SK-N-SH (cell line): ENCODE results near the gene CNTN4. TPM values are rescaled to one million over a fixed set of nuclear protein-coding genes. Genes with fewer than 3 reads are reported as not detected.

Source experiments
- CTCF ChIA-PET: fragments of 300-600, 350-600 bp; formaldehyde crosslinking; extraction: SDS; loops from one replicate; lab custom pipeline; 2021; lab: Yijun Ruan, JAX
- POLR2A ChIA-PET: fragments of 350-600 bp; sonication (Branson Sonifier 250); formaldehyde crosslinking; extraction: SDS; loops from one replicate; lab custom pipeline; 2020; ENCODE audit warnings: antibody characterized with exemption, inconsistent platforms; lab: Yijun Ruan, JAX
- DNase-seq: peaks from one replicate; pipeline ENCODE4 v3.0.0; 2012
- H2AFZ ChIP-seq: fragments of 200-600 bp; sonication (generic); 2 replicates; pipeline ENCODE4 v1.8.1; 2016; ENCODE audit warnings: antibody characterized with exemption, mild to moderate bottlenecking, low read depth
- H3F3A ChIP-seq: fragments of 200-600 bp; sonication (generic); replicated peaks from 2 replicates; pipeline ENCODE3; 2016; ENCODE audit warnings: antibody characterized with exemption, mild to moderate bottlenecking; ENCODE audit not compliant: insufficient read depth
- H3K27ac ChIP-seq, 2 experiments: fragments of 200-500 bp in 1 of 2; fragments of 200-600 bp in 1 of 2; sonication (Bioruptor generic) in 1 of 2; sonication (generic), shearing (Covaris generic) in 1 of 2; 2 replicates each; pipeline versions ENCODE4 v1.5.1 to v1.6.1; 2014 to 2016; ENCODE audit warnings: low read depth in 2 of 2, inconsistent platforms in 1 of 2, low read length in 1 of 2, mild to moderate bottlenecking in 1 of 2, mixed read lengths in 1 of 2
- H3K27me3 ChIP-seq: fragments of 200-600 bp; sonication (generic), shearing (Covaris generic); 2 replicates; pipeline ENCODE4 v1.6.1; 2016; ENCODE audit warnings: mixed run types; ENCODE audit not compliant: insufficient read depth
- H3K36me3 ChIP-seq, 2 experiments: fragments of 200-500 bp in 1 of 2; fragments of 200-600 bp in 1 of 2; sonication (Bioruptor generic) in 1 of 2; sonication (generic) in 1 of 2; replicated peaks in 1 of 2; 2 replicates each; pipeline versions ENCODE3 to v1.5.1; 2014 to 2016; ENCODE audit warnings: low read length in 1 of 2, mild to moderate bottlenecking in 1 of 2; ENCODE audit not compliant: insufficient read depth in 2 of 2, control insufficient read depth in 1 of 2
- H3K4me1 ChIP-seq, 2 experiments: fragments of 200-500 bp in 1 of 2; fragments of 200-600 bp in 1 of 2; sonication (Bioruptor generic) in 1 of 2; sonication (generic), shearing (Covaris generic) in 1 of 2; 2 replicates each; pipeline versions ENCODE4 v1.5.1 to v1.6.1; 2014 to 2016; ENCODE audit warnings: low read depth in 1 of 2, low read length in 1 of 2, mixed run types in 1 of 2; ENCODE audit not compliant: insufficient read depth in 2 of 2, control insufficient read depth in 1 of 2
- H3K4me2 ChIP-seq: fragments of 200-600 bp; sonication (generic), shearing (Covaris generic); 2 replicates; pipeline ENCODE4 v1.6.1; 2017; ENCODE audit warnings: mixed run types
- H3K4me3 ChIP-seq, 2 experiments: fragments of 200-500 bp in 1 of 2; fragments of 200-600 bp in 1 of 2; sonication (Bioruptor generic) in 1 of 2; sonication (generic), shearing (Covaris generic) in 1 of 2; 2 replicates each; pipeline versions ENCODE4 v1.5.1 to v1.8.1; 2014 to 2016; ENCODE audit warnings: low read depth in 2 of 2, inconsistent platforms in 1 of 2, low read length in 1 of 2, mild to moderate bottlenecking in 1 of 2, mixed read lengths in 1 of 2, moderate library complexity in 1 of 2
- H3K79me2 ChIP-seq: fragments of 200-600 bp; sonication (generic); 2 replicates; pipeline ENCODE4 v1.8.1; 2017; ENCODE audit warnings: mild to moderate bottlenecking; ENCODE audit not compliant: insufficient read depth
- H3K9ac ChIP-seq: fragments of 200-600 bp; sonication (generic); 2 replicates; pipeline ENCODE4 v1.6.1; 2017; ENCODE audit warnings: mixed run types
- H3K9me2 ChIP-seq: fragments of 200-600 bp; sonication (generic); 2 replicates; pipeline ENCODE4 v1.6.1; 2017; ENCODE audit warnings: mixed run types
- H3K9me3 ChIP-seq: fragments of 200-600 bp; sonication (generic); 2 replicates; pipeline ENCODE4 v1.6.1; 2017; ENCODE audit warnings: mixed run types, mild to moderate bottlenecking, moderate library complexity
- H4K20me1 ChIP-seq: fragments of 200-600 bp; sonication (generic); 2 replicates; pipeline ENCODE4 v1.6.1; 2017; ENCODE audit warnings: mild to moderate bottlenecking, mixed run types; ENCODE audit not compliant: insufficient read depth
- ELF1 ChIP-seq: IDR thresholded peaks from 2 replicates; pipeline ENCODE4 v1.4.0; 2012
- FOSL2 ChIP-seq: IDR thresholded peaks from 2 replicates; pipeline ENCODE4 v1.4.0; 2012; ENCODE audit warnings: low read depth, mild to moderate bottlenecking, moderate library complexity, borderline replicate concordance
- FOXM1 ChIP-seq: IDR thresholded peaks from 2 replicates; pipeline ENCODE4 v1.4.0; 2012; ENCODE audit warnings: low read depth, mild to moderate bottlenecking
- GATA2 ChIP-seq: sonication (generic); formaldehyde crosslinking; IDR thresholded peaks from 2 replicates; pipeline ENCODE4 v1.5.0; 2020; ENCODE audit warnings: mild to moderate bottlenecking, missing genetic modification reagents
- RAD21 ChIP-seq: IDR thresholded peaks from 2 replicates; pipeline ENCODE4 v1.6.1; 2012; ENCODE audit warnings: mild to moderate bottlenecking, low read length
- RFX5 ChIP-seq: IDR thresholded peaks from 2 replicates; pipeline ENCODE4 v1.6.1; 2012; ENCODE audit warnings: mild to moderate bottlenecking, improper control_type of control experiment, low read length
- SIN3A ChIP-seq: IDR thresholded peaks from 2 replicates; pipeline ENCODE4 v1.6.1; 2012; ENCODE audit warnings: low read depth, mild to moderate bottlenecking, low read length, moderate library complexity, borderline replicate concordance
- SMC3 ChIP-seq: IDR thresholded peaks from 2 replicates; pipeline ENCODE4 v1.6.1; 2012; ENCODE audit warnings: low read depth, low read length, improper control_type of control experiment
- TAF1 ChIP-seq: IDR thresholded peaks from 2 replicates; pipeline ENCODE4 v1.6.1; 2012; ENCODE audit warnings: low read depth, mild to moderate bottlenecking, low read length, moderate library complexity, borderline replicate concordance
- TEAD4 ChIP-seq: IDR thresholded peaks from 2 replicates; pipeline ENCODE4 v1.4.0; 2012; ENCODE audit warnings: mild to moderate bottlenecking, borderline replicate concordance; ENCODE audit not compliant: insufficient read depth
- YY1 ChIP-seq: IDR thresholded peaks from 2 replicates; pipeline ENCODE4 v1.4.0; 2012; ENCODE audit warnings: low read depth, mild to moderate bottlenecking
- WGBS: methylation state at CpG from one replicate; pipeline ENCODE4 v1.1.6; 2017; ENCODE audit warnings: low lambda C conversion rate; 5-methylcytosine and 5-hydroxymethylcytosine counted together
- polyA plus RNA-seq, 3 experiments: library from polyadenylated mRNA; depleted of rRNA; stranded (reverse); fragments of >200 nt; gene quantifications; 2 replicates each; pipeline ENCODE4 v1.2.3, GENCODE V29; 2012
- TF ChIP-seq, protein P1 (sequence below): IDR thresholded peaks from 2 replicates; pipeline ENCODE4 v1.4.0; 2012; ENCODE audit warnings: low read depth, borderline replicate concordance
- TF ChIP-seq, protein P2 (sequence below): IDR thresholded peaks from 2 replicates; pipeline ENCODE4 v1.6.1; 2012; ENCODE audit warnings: mild to moderate bottlenecking, low read depth, low read length, moderate library complexity
- TF ChIP-seq, protein P3 (sequence below): fragments of 150-350 bp; IDR thresholded peaks from 2 replicates; pipeline ENCODE4 v1.6.1; 2017; ENCODE audit warnings: antibody characterized with exemption, low read length, low read depth, borderline replicate concordance
- TF ChIP-seq, protein P4 (sequence below): IDR thresholded peaks from 2 replicates; pipeline ENCODE4 v1.4.0; 2012; ENCODE audit warnings: low read depth, borderline replicate concordance
- TF ChIP-seq, protein P5 (sequence below): fragments of 200-600 bp; sonication (generic); IDR thresholded peaks from 2 replicates; pipeline ENCODE4 v1.6.1; 2017; ENCODE audit warnings: antibody characterized with exemption, mild to moderate bottlenecking, moderate library complexity
- TF ChIP-seq, protein P6 (sequence below): fragments of 150-350 bp; IDR thresholded peaks from 2 replicates; pipeline ENCODE4 v1.6.1; 2016; ENCODE audit warnings: mild to moderate bottlenecking, low read depth, low read length

CNTN4 gene
- polyA plus RNA-seq, 1 of the 3 experiments (the other 2 are of a cell fraction), result 0.12 TPM

- Histone ChIP-seq H3K36me3 (no peaks in the 10 kb centered on the region), H2AFZ (no peak overlapping the region), H4K20me1 (no peaks in the 10 kb centered on the region), H3K9ac (no peak overlapping the region), H3K4me2 (no peak overlapping the region), H3K4me1 (no peaks in the 10 kb centered on the region; a peak in 1 of 4 replicates), H3K9me3 (no peaks in the 10 kb centered on the region; the same call in 1 of the 2 replicates), H3K4me3 (no peak overlapping the region), H3K9me2 (no peaks in the 10 kb centered on the region), H3F3A (no peaks in the 10 kb centered on the region), H3K27ac (no peak overlapping the region), H3K27me3 (no peaks in the 10 kb centered on the region), H3K79me2 (no peaks in the 10 kb centered on the region)
- POLR2A ChIA-PET, result no interaction called here
- CTCF ChIA-PET, result no interaction called here
- DNase-seq, result no peak
- TF ChIP-seq SMC3 (no peak), FOSL2 (no peak), ELF1 (no peak), TAF1 (no peak), RFX5 (no peak), RAD21 (no peak), YY1 (no peak)
- TF ChIP-seq, protein P1, sequence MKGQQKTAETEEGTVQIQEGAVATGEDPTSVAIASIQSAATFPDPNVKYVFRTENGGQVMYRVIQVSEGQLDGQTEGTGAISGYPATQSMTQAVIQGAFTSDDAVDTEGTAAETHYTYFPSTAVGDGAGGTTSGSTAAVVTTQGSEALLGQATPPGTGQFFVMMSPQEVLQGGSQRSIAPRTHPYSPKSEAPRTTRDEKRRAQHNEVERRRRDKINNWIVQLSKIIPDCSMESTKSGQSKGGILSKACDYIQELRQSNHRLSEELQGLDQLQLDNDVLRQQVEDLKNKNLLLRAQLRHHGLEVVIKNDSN, result no peak
- TF ChIP-seq, protein P2, sequence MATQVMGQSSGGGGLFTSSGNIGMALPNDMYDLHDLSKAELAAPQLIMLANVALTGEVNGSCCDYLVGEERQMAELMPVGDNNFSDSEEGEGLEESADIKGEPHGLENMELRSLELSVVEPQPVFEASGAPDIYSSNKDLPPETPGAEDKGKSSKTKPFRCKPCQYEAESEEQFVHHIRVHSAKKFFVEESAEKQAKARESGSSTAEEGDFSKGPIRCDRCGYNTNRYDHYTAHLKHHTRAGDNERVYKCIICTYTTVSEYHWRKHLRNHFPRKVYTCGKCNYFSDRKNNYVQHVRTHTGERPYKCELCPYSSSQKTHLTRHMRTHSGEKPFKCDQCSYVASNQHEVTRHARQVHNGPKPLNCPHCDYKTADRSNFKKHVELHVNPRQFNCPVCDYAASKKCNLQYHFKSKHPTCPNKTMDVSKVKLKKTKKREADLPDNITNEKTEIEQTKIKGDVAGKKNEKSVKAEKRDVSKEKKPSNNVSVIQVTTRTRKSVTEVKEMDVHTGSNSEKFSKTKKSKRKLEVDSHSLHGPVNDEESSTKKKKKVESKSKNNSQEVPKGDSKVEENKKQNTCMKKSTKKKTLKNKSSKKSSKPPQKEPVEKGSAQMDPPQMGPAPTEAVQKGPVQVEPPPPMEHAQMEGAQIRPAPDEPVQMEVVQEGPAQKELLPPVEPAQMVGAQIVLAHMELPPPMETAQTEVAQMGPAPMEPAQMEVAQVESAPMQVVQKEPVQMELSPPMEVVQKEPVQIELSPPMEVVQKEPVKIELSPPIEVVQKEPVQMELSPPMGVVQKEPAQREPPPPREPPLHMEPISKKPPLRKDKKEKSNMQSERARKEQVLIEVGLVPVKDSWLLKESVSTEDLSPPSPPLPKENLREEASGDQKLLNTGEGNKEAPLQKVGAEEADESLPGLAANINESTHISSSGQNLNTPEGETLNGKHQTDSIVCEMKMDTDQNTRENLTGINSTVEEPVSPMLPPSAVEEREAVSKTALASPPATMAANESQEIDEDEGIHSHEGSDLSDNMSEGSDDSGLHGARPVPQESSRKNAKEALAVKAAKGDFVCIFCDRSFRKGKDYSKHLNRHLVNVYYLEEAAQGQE, result no peak
- TF ChIP-seq, protein P3, sequence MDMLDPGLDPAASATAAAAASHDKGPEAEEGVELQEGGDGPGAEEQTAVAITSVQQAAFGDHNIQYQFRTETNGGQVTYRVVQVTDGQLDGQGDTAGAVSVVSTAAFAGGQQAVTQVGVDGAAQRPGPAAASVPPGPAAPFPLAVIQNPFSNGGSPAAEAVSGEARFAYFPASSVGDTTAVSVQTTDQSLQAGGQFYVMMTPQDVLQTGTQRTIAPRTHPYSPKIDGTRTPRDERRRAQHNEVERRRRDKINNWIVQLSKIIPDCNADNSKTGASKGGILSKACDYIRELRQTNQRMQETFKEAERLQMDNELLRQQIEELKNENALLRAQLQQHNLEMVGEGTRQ, result no peak
- 11% methylated on average over 2 of the region's 2 CpGs for WGBS
These were observed 120.2 kb downstream of the CNTN4 start for GRCh38 chr3:2218816-2219215.

DNA sequence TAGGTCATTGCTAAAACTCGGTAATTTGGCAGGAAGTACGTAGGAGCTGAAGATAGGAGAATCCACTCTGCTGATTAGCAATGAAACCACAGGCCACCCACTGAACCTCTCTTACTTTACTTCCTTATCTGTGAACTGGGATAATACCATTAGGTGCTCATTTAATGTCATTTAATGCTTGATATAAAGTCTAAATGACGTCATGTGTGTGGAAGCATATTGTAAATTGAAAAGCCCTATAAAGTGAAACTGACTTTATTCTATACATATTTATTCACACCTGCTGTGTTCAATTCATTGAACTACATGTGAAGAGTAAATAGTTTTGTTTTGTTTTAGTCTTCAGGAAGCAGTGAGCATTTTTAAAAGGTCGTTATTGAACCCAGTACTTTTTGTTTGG is 137.5 kb downstream of the CNTN4 start:
- ChIA-PET POLR2A (no interaction called here), CTCF (no interaction called here)
- Histone ChIP-seq H3F3A (no peaks in the 10 kb centered on the region), H3K9me2 (no peaks in the 10 kb centered on the region), H2AFZ (no peak overlapping the region), H3K9me3 (no peaks in the 10 kb centered on the region; the same call in 1 of the 2 replicates), H3K36me3 (no peaks in the 10 kb centered on the region), H3K4me2 (no peak overlapping the region), H3K4me3 (no peak overlapping the region), H3K4me1 (peaks cover 0 to 3% of the 10 kb centered on the region in 2 experiments; a peak in 1 of 4 replicates), H3K9ac (no peak overlapping the region), H3K27me3 (no peaks in the 10 kb centered on the region), H3K27ac (no peak overlapping the region), H4K20me1 (no peaks in the 10 kb centered on the region), H3K79me2 (no peaks in the 10 kb centered on the region)
- TF ChIP-seq FOSL2 (no peak), GATA2 (CRISPR knock-in tag) (no peak), ELF1 (no peak), RFX5 (no peak), FOXM1 (no peak), TEAD4 (no peak), SIN3A (no peak)
- TF ChIP-seq, protein P4, sequence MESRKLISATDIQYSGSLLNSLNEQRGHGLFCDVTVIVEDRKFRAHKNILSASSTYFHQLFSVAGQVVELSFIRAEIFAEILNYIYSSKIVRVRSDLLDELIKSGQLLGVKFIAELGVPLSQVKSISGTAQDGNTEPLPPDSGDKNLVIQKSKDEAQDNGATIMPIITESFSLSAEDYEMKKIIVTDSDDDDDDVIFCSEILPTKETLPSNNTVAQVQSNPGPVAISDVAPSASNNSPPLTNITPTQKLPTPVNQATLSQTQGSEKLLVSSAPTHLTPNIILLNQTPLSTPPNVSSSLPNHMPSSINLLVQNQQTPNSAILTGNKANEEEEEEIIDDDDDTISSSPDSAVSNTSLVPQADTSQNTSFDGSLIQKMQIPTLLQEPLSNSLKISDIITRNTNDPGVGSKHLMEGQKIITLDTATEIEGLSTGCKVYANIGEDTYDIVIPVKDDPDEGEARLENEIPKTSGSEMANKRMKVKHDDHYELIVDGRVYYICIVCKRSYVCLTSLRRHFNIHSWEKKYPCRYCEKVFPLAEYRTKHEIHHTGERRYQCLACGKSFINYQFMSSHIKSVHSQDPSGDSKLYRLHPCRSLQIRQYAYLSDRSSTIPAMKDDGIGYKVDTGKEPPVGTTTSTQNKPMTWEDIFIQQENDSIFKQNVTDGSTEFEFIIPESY, result no peak
- TF ChIP-seq, protein P5, sequence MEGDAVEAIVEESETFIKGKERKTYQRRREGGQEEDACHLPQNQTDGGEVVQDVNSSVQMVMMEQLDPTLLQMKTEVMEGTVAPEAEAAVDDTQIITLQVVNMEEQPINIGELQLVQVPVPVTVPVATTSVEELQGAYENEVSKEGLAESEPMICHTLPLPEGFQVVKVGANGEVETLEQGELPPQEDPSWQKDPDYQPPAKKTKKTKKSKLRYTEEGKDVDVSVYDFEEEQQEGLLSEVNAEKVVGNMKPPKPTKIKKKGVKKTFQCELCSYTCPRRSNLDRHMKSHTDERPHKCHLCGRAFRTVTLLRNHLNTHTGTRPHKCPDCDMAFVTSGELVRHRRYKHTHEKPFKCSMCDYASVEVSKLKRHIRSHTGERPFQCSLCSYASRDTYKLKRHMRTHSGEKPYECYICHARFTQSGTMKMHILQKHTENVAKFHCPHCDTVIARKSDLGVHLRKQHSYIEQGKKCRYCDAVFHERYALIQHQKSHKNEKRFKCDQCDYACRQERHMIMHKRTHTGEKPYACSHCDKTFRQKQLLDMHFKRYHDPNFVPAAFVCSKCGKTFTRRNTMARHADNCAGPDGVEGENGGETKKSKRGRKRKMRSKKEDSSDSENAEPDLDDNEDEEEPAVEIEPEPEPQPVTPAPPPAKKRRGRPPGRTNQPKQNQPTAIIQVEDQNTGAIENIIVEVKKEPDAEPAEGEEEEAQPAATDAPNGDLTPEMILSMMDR, result no peak
- TF ChIP-seq, protein P6, sequence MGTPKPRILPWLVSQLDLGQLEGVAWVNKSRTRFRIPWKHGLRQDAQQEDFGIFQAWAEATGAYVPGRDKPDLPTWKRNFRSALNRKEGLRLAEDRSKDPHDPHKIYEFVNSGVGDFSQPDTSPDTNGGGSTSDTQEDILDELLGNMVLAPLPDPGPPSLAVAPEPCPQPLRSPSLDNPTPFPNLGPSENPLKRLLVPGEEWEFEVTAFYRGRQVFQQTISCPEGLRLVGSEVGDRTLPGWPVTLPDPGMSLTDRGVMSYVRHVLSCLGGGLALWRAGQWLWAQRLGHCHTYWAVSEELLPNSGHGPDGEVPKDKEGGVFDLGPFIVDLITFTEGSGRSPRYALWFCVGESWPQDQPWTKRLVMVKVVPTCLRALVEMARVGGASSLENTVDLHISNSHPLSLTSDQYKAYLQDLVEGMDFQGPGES, result no peak
- WGBS, result 28% methylated on average over 4 of the region's 4 CpGs
- no peak for DNase-seq
